ENCODE results near the gene PSD2.

Gene PSD2

DNA sequence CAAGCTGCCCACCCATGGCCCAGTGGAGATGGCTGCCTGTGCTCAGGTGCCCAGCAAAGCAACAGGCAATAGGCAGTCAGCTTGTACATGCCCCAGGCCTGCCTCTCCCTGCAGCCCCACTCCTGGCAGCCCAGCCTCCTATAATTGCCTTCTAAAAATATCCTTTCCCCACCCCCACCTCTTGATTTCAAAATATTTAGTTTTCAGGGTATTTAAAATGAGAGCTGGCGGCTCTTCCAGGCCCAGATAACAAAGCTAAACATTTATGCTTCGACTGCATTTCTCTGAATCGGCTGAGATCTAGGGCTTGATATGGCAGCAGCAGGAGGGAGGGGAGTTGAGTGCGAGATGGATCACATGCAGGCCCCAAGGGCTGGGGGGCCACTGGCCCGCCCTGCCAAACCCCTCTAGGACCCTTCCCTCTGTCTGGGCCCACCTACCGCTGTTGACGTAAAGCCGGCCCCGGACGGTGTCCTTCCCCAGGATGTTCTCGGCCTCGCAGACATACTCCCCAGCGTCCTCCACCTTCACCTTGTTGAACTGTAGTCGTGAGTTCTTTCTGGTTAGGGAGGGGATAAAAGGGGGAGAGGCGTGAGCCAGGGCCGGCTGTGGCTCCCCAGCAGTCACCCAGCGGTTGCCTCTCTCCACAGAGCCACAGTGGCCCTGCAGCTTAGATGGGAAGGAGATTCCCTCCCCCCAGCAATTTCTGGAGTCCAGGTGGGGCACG is 85.0 kb downstream of the PSD2 start:
- Histone ChIP-seq H3K4me3 (replicated peaks; ENCODE audit: insufficient read depth, low read length) (no peak overlapping the region), H3K27ac (replicated peaks) (no peak overlapping the region), H3K27me3 (ENCODE audit: insufficient read depth, poor library complexity, severe bottlenecking) (no peaks in the 10 kb centered on the region)
- no peak for DNase-seq (ENCODE audit: low read depth in 1 of 2, low spot score in 1 of 2)
- TF ChIP-seq, protein P1, sequence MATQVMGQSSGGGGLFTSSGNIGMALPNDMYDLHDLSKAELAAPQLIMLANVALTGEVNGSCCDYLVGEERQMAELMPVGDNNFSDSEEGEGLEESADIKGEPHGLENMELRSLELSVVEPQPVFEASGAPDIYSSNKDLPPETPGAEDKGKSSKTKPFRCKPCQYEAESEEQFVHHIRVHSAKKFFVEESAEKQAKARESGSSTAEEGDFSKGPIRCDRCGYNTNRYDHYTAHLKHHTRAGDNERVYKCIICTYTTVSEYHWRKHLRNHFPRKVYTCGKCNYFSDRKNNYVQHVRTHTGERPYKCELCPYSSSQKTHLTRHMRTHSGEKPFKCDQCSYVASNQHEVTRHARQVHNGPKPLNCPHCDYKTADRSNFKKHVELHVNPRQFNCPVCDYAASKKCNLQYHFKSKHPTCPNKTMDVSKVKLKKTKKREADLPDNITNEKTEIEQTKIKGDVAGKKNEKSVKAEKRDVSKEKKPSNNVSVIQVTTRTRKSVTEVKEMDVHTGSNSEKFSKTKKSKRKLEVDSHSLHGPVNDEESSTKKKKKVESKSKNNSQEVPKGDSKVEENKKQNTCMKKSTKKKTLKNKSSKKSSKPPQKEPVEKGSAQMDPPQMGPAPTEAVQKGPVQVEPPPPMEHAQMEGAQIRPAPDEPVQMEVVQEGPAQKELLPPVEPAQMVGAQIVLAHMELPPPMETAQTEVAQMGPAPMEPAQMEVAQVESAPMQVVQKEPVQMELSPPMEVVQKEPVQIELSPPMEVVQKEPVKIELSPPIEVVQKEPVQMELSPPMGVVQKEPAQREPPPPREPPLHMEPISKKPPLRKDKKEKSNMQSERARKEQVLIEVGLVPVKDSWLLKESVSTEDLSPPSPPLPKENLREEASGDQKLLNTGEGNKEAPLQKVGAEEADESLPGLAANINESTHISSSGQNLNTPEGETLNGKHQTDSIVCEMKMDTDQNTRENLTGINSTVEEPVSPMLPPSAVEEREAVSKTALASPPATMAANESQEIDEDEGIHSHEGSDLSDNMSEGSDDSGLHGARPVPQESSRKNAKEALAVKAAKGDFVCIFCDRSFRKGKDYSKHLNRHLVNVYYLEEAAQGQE (IDR thresholded peaks at IDR 0.05; ENCODE audit: insufficient replicate concordance, low read depth), result no peak
- TF ChIP-seq SPI1 (IDR thresholded peaks at IDR 0.05; ENCODE audit: borderline replicate concordance, low read depth) (no peak), GABPA (IDR thresholded peaks at IDR 0.05; ENCODE audit: low read depth) (no peak), POLR2AphosphoS5 (IDR thresholded peaks at IDR 0.05; ENCODE audit: low read depth) (no peak)
- TF ChIP-seq, protein P2, sequence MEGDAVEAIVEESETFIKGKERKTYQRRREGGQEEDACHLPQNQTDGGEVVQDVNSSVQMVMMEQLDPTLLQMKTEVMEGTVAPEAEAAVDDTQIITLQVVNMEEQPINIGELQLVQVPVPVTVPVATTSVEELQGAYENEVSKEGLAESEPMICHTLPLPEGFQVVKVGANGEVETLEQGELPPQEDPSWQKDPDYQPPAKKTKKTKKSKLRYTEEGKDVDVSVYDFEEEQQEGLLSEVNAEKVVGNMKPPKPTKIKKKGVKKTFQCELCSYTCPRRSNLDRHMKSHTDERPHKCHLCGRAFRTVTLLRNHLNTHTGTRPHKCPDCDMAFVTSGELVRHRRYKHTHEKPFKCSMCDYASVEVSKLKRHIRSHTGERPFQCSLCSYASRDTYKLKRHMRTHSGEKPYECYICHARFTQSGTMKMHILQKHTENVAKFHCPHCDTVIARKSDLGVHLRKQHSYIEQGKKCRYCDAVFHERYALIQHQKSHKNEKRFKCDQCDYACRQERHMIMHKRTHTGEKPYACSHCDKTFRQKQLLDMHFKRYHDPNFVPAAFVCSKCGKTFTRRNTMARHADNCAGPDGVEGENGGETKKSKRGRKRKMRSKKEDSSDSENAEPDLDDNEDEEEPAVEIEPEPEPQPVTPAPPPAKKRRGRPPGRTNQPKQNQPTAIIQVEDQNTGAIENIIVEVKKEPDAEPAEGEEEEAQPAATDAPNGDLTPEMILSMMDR (IDR thresholded peaks at IDR 0.05; ENCODE audit: insufficient read depth, low read length), result no peak

DNA sequence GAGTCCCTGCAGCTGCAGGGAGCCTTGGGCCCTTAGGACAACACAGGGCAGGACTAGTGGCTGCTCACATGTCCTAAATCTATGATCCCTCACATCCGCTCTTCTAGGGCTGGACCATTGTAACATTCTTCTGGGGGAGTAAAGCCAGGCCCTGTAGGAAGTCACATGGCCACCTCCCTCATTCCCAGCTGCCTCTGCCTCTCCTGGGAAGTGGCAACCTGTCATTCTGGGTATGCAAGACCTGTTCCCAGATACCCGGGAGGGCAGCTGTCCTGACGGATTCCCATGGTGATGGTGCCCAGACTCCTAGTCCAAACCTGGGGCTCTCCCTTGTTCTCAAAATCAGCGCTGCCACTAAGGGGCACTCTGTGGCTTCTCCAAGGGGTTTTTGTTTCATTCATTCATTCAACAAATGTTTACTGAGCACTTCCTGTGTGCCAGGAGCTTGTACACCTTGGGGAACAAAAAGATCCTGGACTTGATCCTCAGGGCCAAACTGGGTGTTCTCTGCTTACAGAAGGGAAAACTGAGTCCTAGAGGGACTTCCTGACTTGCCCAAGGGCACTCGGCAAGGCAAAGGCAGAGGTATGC is 85.6 kb downstream of the PSD2 start:
- no peak for DNase-seq (ENCODE audit: low read depth in 1 of 2, low spot score in 1 of 2)
- TF ChIP-seq POLR2AphosphoS5 (IDR thresholded peaks at IDR 0.05; ENCODE audit: low read depth), result no peak
- TF ChIP-seq GABPA (IDR thresholded peaks at IDR 0.05; ENCODE audit: low read depth), result no peak
- TF ChIP-seq SPI1 (IDR thresholded peaks at IDR 0.05; ENCODE audit: borderline replicate concordance, low read depth), result no peak
- TF ChIP-seq, protein P2 (IDR thresholded peaks at IDR 0.05; ENCODE audit: insufficient read depth, low read length), result no peak
- TF ChIP-seq, protein P1 (IDR thresholded peaks at IDR 0.05; ENCODE audit: insufficient replicate concordance, low read depth), result no peak

DNA sequence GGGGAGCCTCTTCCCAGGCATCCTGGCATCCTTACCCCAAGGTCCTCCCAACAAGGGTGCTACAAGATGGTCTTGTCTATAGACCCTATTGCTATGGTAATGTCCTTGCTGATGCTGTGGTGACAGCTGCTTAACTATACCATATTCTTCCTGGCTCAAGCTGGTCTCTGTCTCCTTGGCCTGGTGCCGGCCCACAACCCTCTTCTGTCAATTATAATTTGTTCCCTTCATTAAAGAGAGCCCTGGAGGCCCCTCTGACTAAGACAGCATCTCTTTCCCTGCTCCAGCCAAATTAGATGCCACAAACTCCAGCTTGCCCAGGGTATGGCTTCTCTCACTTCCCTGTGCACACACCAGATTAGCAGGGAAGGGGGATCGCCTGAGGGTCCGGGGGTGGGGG is 86.7 kb downstream of the PSD2 start:
- TF ChIP-seq SPI1 (IDR thresholded peaks at IDR 0.05; ENCODE audit: borderline replicate concordance, low read depth), result no peak
- TF ChIP-seq, protein P2 (IDR thresholded peaks at IDR 0.05; ENCODE audit: insufficient read depth, low read length), result no peak
- TF ChIP-seq, protein P1 (IDR thresholded peaks at IDR 0.05; ENCODE audit: insufficient replicate concordance, low read depth), result no peak
- no peak for TF ChIP-seq GABPA (IDR thresholded peaks at IDR 0.05; ENCODE audit: low read depth)
- no peak for TF ChIP-seq POLR2AphosphoS5 (IDR thresholded peaks at IDR 0.05; ENCODE audit: low read depth)
- Histone ChIP-seq H3K4me3 (replicated peaks; ENCODE audit: insufficient read depth, low read length) (no peak overlapping the region), H3K27ac (replicated peaks) (no peak overlapping the region), H3K27me3 (ENCODE audit: insufficient read depth, poor library complexity, severe bottlenecking) (no peaks in the 10 kb centered on the region)
- no peak for DNase-seq (ENCODE audit: low read depth in 1 of 2, low spot score in 1 of 2)

More for the DNA sequence above, 85.6 kb downstream of the PSD2 start:
- Histone ChIP-seq H3K4me3 (replicated peaks; ENCODE audit: insufficient read depth, low read length) (no peak overlapping the region), H3K27ac (replicated peaks) (no peak overlapping the region), H3K27me3 (ENCODE audit: insufficient read depth, poor library complexity, severe bottlenecking) (no peaks in the 10 kb centered on the region)

Measured in HL-60 (cell line).